ENCODE results near the gene NELL1.

Gene NELL1

GRCh38 chr11:21560466-21560975, 891.1 kb downstream of the NELL1 start:
- Mint-ChIP-seq H3K9me3 (peaks cover 4 to 15% of the 10 kb centered on the region in 2 donors), H3K27me3 (no peaks in the 10 kb centered on the region), H3K27ac (no peak overlapping the region), H3K4me1 (no peaks in the 10 kb centered on the region), H3K4me3 (no peak overlapping the region)
- ATAC-seq: no peak
- DNase-seq: no peak

GRCh38 chr11:21561581-21561980, 892.2 kb downstream of the NELL1 start:
- Mint-ChIP-seq H3K27me3 (no peaks in the 10 kb centered on the region), H3K9me3 (peaks cover 4 to 15% of the 10 kb centered on the region in 2 donors), H3K4me1 (no peaks in the 10 kb centered on the region), H3K27ac (no peak overlapping the region), H3K4me3 (no peak overlapping the region)
- DNase-seq (no peak), ATAC-seq (no peak)

- H3K27ac Mint-ChIP-seq: no peak overlapping the region
- ATAC-seq (no peak), DNase-seq (no peak)
- peaks cover 4 to 15% of the 10 kb centered on the region in 2 donors for H3K9me3 Mint-ChIP-seq
- H3K4me3 Mint-ChIP-seq: no peak overlapping the region
- no peaks in the 10 kb centered on the region for H3K27me3 Mint-ChIP-seq
- no peaks in the 10 kb centered on the region for H3K4me1 Mint-ChIP-seq
Measured at GRCh38 chr11:21564095-21564494, 894.7 kb downstream of the NELL1 start.

- Mint-ChIP-seq H3K4me3 (no peak overlapping the region), H3K27ac (no peak overlapping the region), H3K4me1 (no peaks in the 10 kb centered on the region), H3K27me3 (no peaks in the 10 kb centered on the region), H3K9me3 (peaks cover 4 to 15% of the 10 kb centered on the region in 2 donors)
- ATAC-seq (no peak), DNase-seq (no peak)
Measured at GRCh38 chr11:21564833-21565682, 895.7 kb downstream of the NELL1 start.

GRCh38 chr11:21566521-21567117, 897.2 kb downstream of the NELL1 start:
- H3K9me3 Mint-ChIP-seq: peaks cover 4 to 8% of the 10 kb centered on the region in 2 donors
- ATAC-seq: no peak
- H3K27me3 Mint-ChIP-seq: no peaks in the 10 kb centered on the region
- H3K4me1 Mint-ChIP-seq: no peaks in the 10 kb centered on the region
- no peak for DNase-seq
- H3K27ac Mint-ChIP-seq: no peak overlapping the region
- H3K4me3 Mint-ChIP-seq: no peak overlapping the region

GRCh38 chr11:21567645-21568290, 898.4 kb downstream of the NELL1 start:
- no peaks in the 10 kb centered on the region for H3K27me3 Mint-ChIP-seq
- H3K9me3 Mint-ChIP-seq: peaks cover 4 to 8% of the 10 kb centered on the region in 2 donors
- H3K4me3 Mint-ChIP-seq: no peak overlapping the region
- no peak for ATAC-seq
- H3K4me1 Mint-ChIP-seq: no peaks in the 10 kb centered on the region
- no peak for DNase-seq
- H3K27ac Mint-ChIP-seq: no peak overlapping the region

- Mint-ChIP-seq H3K27ac (no peak overlapping the region), H3K27me3 (no peaks in the 10 kb centered on the region), H3K9me3 (no peaks in the 10 kb centered on the region), H3K4me3 (no peak overlapping the region), H3K4me1 (no peaks in the 10 kb centered on the region)
- DNase-seq (no peak), ATAC-seq (no peak)
Measured at GRCh38 chr11:21572210-21572609, 902.8 kb downstream of the NELL1 start.

- no peaks in the 10 kb centered on the region for H3K4me1 Mint-ChIP-seq
- peaks cover 0 to 12% of the 10 kb centered on the region in 2 donors for H3K9me3 Mint-ChIP-seq
- ATAC-seq (no peak), DNase-seq (no peak)
- H3K4me3 Mint-ChIP-seq: no peak overlapping the region
- no peaks in the 10 kb centered on the region for H3K27me3 Mint-ChIP-seq
- H3K27ac Mint-ChIP-seq: peak overlapping the region in 1 of 2 donors; percentile 88
Measured at GRCh38 chr11:21582791-21583190, 913.4 kb downstream of the NELL1 start.

GRCh38 chr11:21588754-21589153, 919.4 kb downstream of the NELL1 start:
- ATAC-seq: no peak
- no peaks in the 10 kb centered on the region for H3K4me1 Mint-ChIP-seq
- peaks cover 0 to 21% of the 10 kb centered on the region in 2 donors for H3K9me3 Mint-ChIP-seq

GRCh38 chr11:21602699-21603098, 933.3 kb downstream of the NELL1 start:
- no peak for DNase-seq
- Mint-ChIP-seq H3K9me3 (no peaks in the 10 kb centered on the region), H3K27me3 (no peaks in the 10 kb centered on the region), H3K4me3 (no peak overlapping the region), H3K4me1 (no peaks in the 10 kb centered on the region), H3K27ac (no peak overlapping the region)
- no peak for ATAC-seq

More at GRCh38 chr11:21588754-21589153, 919.4 kb downstream of the NELL1 start:
- H3K27me3 Mint-ChIP-seq: no peaks in the 10 kb centered on the region
- no peak for DNase-seq
- no peak overlapping the region for H3K4me3 Mint-ChIP-seq
- H3K27ac Mint-ChIP-seq: no peak overlapping the region

- Mint-ChIP-seq H3K4me1 (no peaks in the 10 kb centered on the region), H3K9me3 (no peaks in the 10 kb centered on the region), H3K4me3 (no peak overlapping the region), H3K27ac (no peak overlapping the region), H3K27me3 (no peaks in the 10 kb centered on the region)
- DNase-seq: no peak
- ATAC-seq: no peak
Measured at GRCh38 chr11:21603886-21604285, 934.5 kb downstream of the NELL1 start.

- Mint-ChIP-seq H3K4me3 (no peak overlapping the region), H3K9me3 (no peaks in the 10 kb centered on the region), H3K27me3 (no peaks in the 10 kb centered on the region), H3K4me1 (no peaks in the 10 kb centered on the region), H3K27ac (no peak overlapping the region)
- ATAC-seq (no peak), DNase-seq (no peak)
Measured at GRCh38 chr11:21604564-21604963, 935.2 kb downstream of the NELL1 start.

- ATAC-seq (no peak), DNase-seq (no peak)
- Mint-ChIP-seq H3K9me3 (no peaks in the 10 kb centered on the region), H3K27ac (no peak overlapping the region), H3K27me3 (no peaks in the 10 kb centered on the region), H3K4me1 (no peaks in the 10 kb centered on the region), H3K4me3 (no peak overlapping the region)
Measured at GRCh38 chr11:21612326-21612725, 942.9 kb downstream of the NELL1 start.

GRCh38 chr11:21614961-21615360, 945.6 kb downstream of the NELL1 start:
- no peak for ATAC-seq
- Mint-ChIP-seq H3K4me3 (no peak overlapping the region), H3K27ac (no peak overlapping the region), H3K4me1 (no peaks in the 10 kb centered on the region), H3K9me3 (no peaks in the 10 kb centered on the region), H3K27me3 (no peaks in the 10 kb centered on the region)
- DNase-seq: no peak

GRCh38 chr11:21615955-21616371, 946.6 kb downstream of the NELL1 start:
- DNase-seq: no peak
- H3K4me3 Mint-ChIP-seq: no peak overlapping the region
- no peaks in the 10 kb centered on the region for H3K27me3 Mint-ChIP-seq
- ATAC-seq: no peak
- no peaks in the 10 kb centered on the region for H3K4me1 Mint-ChIP-seq
- H3K27ac Mint-ChIP-seq: no peak overlapping the region
- no peaks in the 10 kb centered on the region for H3K9me3 Mint-ChIP-seq

GRCh38 chr11:21622566-21622965, 953.2 kb downstream of the NELL1 start:
- H3K27me3 Mint-ChIP-seq: no peaks in the 10 kb centered on the region
- ATAC-seq (no peak), DNase-seq (no peak)
- peaks cover 6% of the 10 kb centered on the region for H3K4me1 Mint-ChIP-seq
- H3K4me3 Mint-ChIP-seq: no peak overlapping the region
- no peak overlapping the region for H3K27ac Mint-ChIP-seq
- peaks cover 0 to 3% of the 10 kb centered on the region in 2 donors for H3K9me3 Mint-ChIP-seq
